ENCODE data around the gene ITIH1. TPM values are rescaled to one million over a fixed set of nuclear protein-coding genes. Genes with fewer than 3 reads are reported as not detected.

ITIH1 gene
- polyA plus RNA-seq, 1 donor from 2014 or later = not detected

DNA sequence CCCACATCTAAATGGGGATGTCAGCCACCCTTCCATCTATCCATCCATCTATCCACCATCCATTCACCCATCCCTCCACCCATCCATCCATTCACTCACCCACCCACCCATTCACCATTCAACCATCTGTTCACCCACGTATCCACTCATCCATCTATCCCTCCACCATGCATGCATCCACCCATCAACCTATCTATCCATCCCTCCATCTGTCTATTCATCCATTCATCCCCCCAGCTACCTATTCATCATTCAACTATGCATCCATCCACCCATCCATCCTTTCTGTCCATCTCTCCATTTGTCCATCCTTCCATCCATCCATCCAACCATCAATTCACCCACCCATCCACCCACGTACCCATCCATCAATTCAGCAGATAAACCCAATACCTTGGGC is 31.8 kb downstream of the ITIH1 start:
- no peak overlapping the region for H3K9ac ChIP-seq (ENCODE audit: low read length)
- no peaks in the 10 kb centered on the region for H3K36me3 ChIP-seq (ENCODE audit: insufficient read depth, low read length)
- no peaks in the 10 kb centered on the region for H3K9me2 ChIP-seq (ENCODE audit: insufficient read depth, low read length)
- H3K27ac ChIP-seq (ENCODE audit: low read length) = no peak overlapping the region
- H4K20me1 ChIP-seq (ENCODE audit: insufficient read depth) = no peaks in the 10 kb centered on the region
- no peaks in the 10 kb centered on the region for H3K9me3 ChIP-seq (ENCODE audit: low read length)
- no peak overlapping the region for H3K4me3 ChIP-seq (ENCODE audit: low read length)
- no peaks in the 10 kb centered on the region for H3K27me3 ChIP-seq (ENCODE audit: insufficient read depth, low read depth, low read length)
- H2AFZ ChIP-seq (ENCODE audit: low read depth, low read length) = no peak overlapping the region
- H3F3A ChIP-seq (ENCODE audit: insufficient read depth, low read length, poor library complexity, severe bottlenecking) = no peaks in the 10 kb centered on the region
- H3K4me2 ChIP-seq (ENCODE audit: low read length) = no peak overlapping the region
- no peaks in the 10 kb centered on the region for H3K79me2 ChIP-seq (replicated peaks; ENCODE audit: insufficient read depth, low read length)
- TF ChIP-seq REST (IDR thresholded peaks at IDR 0.05; ENCODE audit: borderline replicate concordance) (no peak), RAD21 (conservative IDR thresholded peaks at IDR 0.05) (no peak), EP300 (conservative IDR thresholded peaks at IDR 0.05; ENCODE audit: poor library complexity, severe bottlenecking) (no peak), MXI1 (conservative IDR thresholded peaks at IDR 0.05; ENCODE audit: poor library complexity, severe bottlenecking) (no peak), SMC3 (conservative IDR thresholded peaks at IDR 0.05; ENCODE audit: poor library complexity) (no peak), POLR2AphosphoS5 (IDR thresholded peaks at IDR 0.05) (no peak), TAF1 (IDR thresholded peaks at IDR 0.05; ENCODE audit: low read depth) (no peak), EZH2 (IDR thresholded peaks at IDR 0.05; ENCODE audit: borderline replicate concordance, insufficient read depth, low read length, poor library complexity, severe bottlenecking) (no peak)
- TF ChIP-seq, protein P1, sequence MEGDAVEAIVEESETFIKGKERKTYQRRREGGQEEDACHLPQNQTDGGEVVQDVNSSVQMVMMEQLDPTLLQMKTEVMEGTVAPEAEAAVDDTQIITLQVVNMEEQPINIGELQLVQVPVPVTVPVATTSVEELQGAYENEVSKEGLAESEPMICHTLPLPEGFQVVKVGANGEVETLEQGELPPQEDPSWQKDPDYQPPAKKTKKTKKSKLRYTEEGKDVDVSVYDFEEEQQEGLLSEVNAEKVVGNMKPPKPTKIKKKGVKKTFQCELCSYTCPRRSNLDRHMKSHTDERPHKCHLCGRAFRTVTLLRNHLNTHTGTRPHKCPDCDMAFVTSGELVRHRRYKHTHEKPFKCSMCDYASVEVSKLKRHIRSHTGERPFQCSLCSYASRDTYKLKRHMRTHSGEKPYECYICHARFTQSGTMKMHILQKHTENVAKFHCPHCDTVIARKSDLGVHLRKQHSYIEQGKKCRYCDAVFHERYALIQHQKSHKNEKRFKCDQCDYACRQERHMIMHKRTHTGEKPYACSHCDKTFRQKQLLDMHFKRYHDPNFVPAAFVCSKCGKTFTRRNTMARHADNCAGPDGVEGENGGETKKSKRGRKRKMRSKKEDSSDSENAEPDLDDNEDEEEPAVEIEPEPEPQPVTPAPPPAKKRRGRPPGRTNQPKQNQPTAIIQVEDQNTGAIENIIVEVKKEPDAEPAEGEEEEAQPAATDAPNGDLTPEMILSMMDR (IDR thresholded peaks at IDR 0.05; ENCODE audit: poor library complexity, severe bottlenecking) = no peak

DNA sequence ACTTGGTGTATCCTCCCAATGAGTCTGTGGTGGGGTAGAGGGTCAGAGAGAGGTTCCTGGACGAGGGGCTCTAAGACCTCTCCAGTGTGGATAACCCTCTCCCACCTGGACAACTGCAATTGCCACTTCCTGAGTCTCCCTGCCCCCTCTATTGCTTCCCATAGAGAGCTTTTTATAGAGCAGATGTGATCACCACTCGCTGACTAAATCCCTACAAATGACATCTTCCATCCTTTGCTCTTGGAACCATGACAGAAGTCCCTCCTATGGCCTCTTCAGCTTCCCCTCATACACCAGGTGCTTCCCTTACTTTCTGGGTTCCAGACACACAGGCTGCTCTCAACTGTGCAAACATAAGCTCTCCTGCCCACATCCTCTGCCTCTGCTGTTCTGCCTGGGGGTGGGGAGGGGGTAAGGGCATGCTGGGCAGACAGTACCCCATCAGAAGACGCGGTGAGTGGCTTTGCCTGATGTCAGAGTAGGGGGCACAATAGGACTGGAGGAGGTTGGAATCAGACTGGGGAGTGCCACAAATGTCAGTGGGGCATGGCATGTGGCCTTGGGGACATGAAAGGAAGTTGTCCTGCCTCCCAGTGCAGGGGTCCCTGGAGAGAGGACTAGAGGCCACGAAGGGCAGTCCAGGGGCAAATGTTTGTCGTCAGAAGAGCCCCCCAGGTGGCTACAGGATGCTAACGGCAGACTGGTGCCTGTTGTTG is 32.4 kb downstream of the ITIH1 start:
- no peak overlapping the region for H2AFZ ChIP-seq (ENCODE audit: low read depth, low read length)
- no peak for TF ChIP-seq TAF1 (IDR thresholded peaks at IDR 0.05; ENCODE audit: low read depth)
- no peak for TF ChIP-seq EP300 (conservative IDR thresholded peaks at IDR 0.05; ENCODE audit: poor library complexity, severe bottlenecking)
- TF ChIP-seq EZH2 (IDR thresholded peaks at IDR 0.05; ENCODE audit: borderline replicate concordance, insufficient read depth, low read length, poor library complexity, severe bottlenecking) = no peak
- TF ChIP-seq RAD21 (conservative IDR thresholded peaks at IDR 0.05) = no peak
- TF ChIP-seq, protein P1 (IDR thresholded peaks at IDR 0.05; ENCODE audit: poor library complexity, severe bottlenecking) = no peak
- no peak for TF ChIP-seq REST (IDR thresholded peaks at IDR 0.05; ENCODE audit: borderline replicate concordance)
- no peak for TF ChIP-seq SMC3 (conservative IDR thresholded peaks at IDR 0.05; ENCODE audit: poor library complexity)
- no peak for TF ChIP-seq POLR2AphosphoS5 (IDR thresholded peaks at IDR 0.05)
- no peak for TF ChIP-seq MXI1 (conservative IDR thresholded peaks at IDR 0.05; ENCODE audit: poor library complexity, severe bottlenecking)
- H3K9ac ChIP-seq (ENCODE audit: low read length) = no peak overlapping the region
- H3K36me3 ChIP-seq (ENCODE audit: insufficient read depth, low read length) = no peaks in the 10 kb centered on the region
- H3K4me2 ChIP-seq (ENCODE audit: low read length) = no peak overlapping the region
- H3K79me2 ChIP-seq (replicated peaks; ENCODE audit: insufficient read depth, low read length) = no peaks in the 10 kb centered on the region
- no peaks in the 10 kb centered on the region for H3F3A ChIP-seq (ENCODE audit: insufficient read depth, low read length, poor library complexity, severe bottlenecking)
- no peaks in the 10 kb centered on the region for H3K9me2 ChIP-seq (ENCODE audit: insufficient read depth, low read length)
- no peak overlapping the region for H3K27ac ChIP-seq (ENCODE audit: low read length)
- no peaks in the 10 kb centered on the region for H4K20me1 ChIP-seq (ENCODE audit: insufficient read depth)
- no peaks in the 10 kb centered on the region for H3K27me3 ChIP-seq (ENCODE audit: insufficient read depth, low read depth, low read length)
- H3K4me3 ChIP-seq (ENCODE audit: low read length) = no peak overlapping the region
- no peaks in the 10 kb centered on the region for H3K9me3 ChIP-seq (ENCODE audit: low read length)
